ENCODE results near the gene MDM1. TPM values are rescaled to one million over a fixed set of nuclear protein-coding genes. Genes with fewer than 3 reads are reported as not detected.

Gene MDM1
- total and polyA plus RNA-seq, 4 donors = 2.0 to 12.9 (median 5.1) TPM

DNA sequence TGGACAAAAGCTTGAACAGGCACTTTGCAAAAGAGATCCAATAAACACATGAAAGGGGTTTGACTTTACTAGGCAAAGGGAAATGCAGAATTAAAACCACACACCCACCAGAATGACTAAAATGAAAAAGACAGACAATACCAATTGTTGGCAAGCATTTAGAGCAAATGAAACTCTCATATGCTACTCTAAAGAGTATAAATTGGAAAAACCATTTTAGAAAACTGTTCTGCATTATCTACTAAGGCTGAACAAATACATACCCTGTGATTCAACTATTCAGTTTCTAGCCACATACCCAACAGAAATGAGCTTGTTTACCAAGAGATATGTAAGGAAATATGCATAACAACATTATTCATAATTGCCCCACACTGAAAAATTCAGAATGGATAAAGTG, 70.3 kb downstream of the MDM1 start:
- H3K9ac ChIP-seq (ENCODE audit: low read depth in 1 of 2, low read length in 2 of 2) = no peak overlapping the region
- H3K9me3 ChIP-seq (ENCODE audit: control insufficient read depth in 4 of 4, low read length in 3 of 4) = no peaks in the 10 kb centered on the region
- H3K27me3 ChIP-seq (ENCODE audit: control insufficient read depth in 4 of 4, insufficient read depth in 4 of 4, low read length in 3 of 4) = no peaks in the 10 kb centered on the region
- no peaks in the 10 kb centered on the region for H3K4me1 ChIP-seq (ENCODE audit: control insufficient read depth in 4 of 4, insufficient read depth in 4 of 4, low read length in 3 of 4)
- TF ChIP-seq, protein P1, sequence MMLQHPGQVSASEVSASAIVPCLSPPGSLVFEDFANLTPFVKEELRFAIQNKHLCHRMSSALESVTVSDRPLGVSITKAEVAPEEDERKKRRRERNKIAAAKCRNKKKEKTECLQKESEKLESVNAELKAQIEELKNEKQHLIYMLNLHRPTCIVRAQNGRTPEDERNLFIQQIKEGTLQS (IDR thresholded peaks at IDR 0.05) = no peak
- no peak for TF ChIP-seq FOXA1 (IDR thresholded peaks at IDR 0.05)
- TF ChIP-seq JUND (IDR thresholded peaks at IDR 0.05) = no peak
- no peak for TF ChIP-seq MAX (IDR thresholded peaks at IDR 0.05)
- TF ChIP-seq NR2F2 (IDR thresholded peaks at IDR 0.05) = no peak
- TF ChIP-seq YY1 (IDR thresholded peaks at IDR 0.05) = no peak
- TF ChIP-seq REST (IDR thresholded peaks at IDR 0.05) = no peak
- TF ChIP-seq EGR1 (IDR thresholded peaks at IDR 0.05; ENCODE audit: low read depth in 2 of 2) = no peak
- TF ChIP-seq TAF1 (conservative IDR thresholded peaks at IDR 0.05) = no peak
- no peak for TF ChIP-seq RXRA (IDR thresholded peaks at IDR 0.05)
- no peak for TF ChIP-seq HNF4G (IDR thresholded peaks at IDR 0.05)
- TF ChIP-seq FOXA2 (IDR thresholded peaks at IDR 0.05) = no peak
- no peak for TF ChIP-seq SP1 (IDR thresholded peaks at IDR 0.05)
- TF ChIP-seq, protein P2, sequence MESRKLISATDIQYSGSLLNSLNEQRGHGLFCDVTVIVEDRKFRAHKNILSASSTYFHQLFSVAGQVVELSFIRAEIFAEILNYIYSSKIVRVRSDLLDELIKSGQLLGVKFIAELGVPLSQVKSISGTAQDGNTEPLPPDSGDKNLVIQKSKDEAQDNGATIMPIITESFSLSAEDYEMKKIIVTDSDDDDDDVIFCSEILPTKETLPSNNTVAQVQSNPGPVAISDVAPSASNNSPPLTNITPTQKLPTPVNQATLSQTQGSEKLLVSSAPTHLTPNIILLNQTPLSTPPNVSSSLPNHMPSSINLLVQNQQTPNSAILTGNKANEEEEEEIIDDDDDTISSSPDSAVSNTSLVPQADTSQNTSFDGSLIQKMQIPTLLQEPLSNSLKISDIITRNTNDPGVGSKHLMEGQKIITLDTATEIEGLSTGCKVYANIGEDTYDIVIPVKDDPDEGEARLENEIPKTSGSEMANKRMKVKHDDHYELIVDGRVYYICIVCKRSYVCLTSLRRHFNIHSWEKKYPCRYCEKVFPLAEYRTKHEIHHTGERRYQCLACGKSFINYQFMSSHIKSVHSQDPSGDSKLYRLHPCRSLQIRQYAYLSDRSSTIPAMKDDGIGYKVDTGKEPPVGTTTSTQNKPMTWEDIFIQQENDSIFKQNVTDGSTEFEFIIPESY (IDR thresholded peaks at IDR 0.05) = no peak
- TF ChIP-seq, protein P3, sequence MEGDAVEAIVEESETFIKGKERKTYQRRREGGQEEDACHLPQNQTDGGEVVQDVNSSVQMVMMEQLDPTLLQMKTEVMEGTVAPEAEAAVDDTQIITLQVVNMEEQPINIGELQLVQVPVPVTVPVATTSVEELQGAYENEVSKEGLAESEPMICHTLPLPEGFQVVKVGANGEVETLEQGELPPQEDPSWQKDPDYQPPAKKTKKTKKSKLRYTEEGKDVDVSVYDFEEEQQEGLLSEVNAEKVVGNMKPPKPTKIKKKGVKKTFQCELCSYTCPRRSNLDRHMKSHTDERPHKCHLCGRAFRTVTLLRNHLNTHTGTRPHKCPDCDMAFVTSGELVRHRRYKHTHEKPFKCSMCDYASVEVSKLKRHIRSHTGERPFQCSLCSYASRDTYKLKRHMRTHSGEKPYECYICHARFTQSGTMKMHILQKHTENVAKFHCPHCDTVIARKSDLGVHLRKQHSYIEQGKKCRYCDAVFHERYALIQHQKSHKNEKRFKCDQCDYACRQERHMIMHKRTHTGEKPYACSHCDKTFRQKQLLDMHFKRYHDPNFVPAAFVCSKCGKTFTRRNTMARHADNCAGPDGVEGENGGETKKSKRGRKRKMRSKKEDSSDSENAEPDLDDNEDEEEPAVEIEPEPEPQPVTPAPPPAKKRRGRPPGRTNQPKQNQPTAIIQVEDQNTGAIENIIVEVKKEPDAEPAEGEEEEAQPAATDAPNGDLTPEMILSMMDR (IDR thresholded peaks at IDR 0.05; ENCODE audit: low read depth, low read length, missing input control) = no peak
- TF ChIP-seq GABPA (IDR thresholded peaks at IDR 0.05 in 1 of 2, conservative IDR thresholded peaks at IDR 0.05 in 1 of 2) = no peak
- H3K4me3 ChIP-seq (ENCODE audit: low read depth in 1 of 3, low read length in 3 of 3) = no peak overlapping the region
- DNase-seq (ENCODE audit: low spot score) = no peak
- no peaks in the 10 kb centered on the region for H3K36me3 ChIP-seq (ENCODE audit: control insufficient read depth in 4 of 4, insufficient read depth in 3 of 4, low read depth in 1 of 4, low read length in 3 of 4)
- H3K27ac ChIP-seq (ENCODE audit: low read depth in 1 of 2, low read length in 2 of 2) = no peak overlapping the region

DNA sequence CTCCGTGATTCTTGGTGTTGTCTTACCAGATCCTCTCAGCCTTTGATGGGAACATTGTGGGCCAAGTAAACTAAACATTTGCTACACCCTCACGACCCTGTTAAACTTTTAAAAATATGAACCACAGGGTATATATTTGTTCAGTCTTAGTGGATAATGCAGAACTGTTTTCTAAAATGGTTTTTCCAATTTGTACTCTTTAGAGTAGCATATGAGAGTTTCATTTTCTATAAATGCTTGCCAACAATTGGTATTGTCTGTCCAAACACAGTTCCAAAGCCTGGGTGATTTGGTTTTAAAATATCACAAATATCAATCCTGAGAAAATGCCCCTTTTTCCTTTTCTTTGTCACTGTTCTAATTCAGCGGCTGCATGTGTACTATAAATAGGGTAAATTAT, 72.0 kb downstream of the MDM1 start:
- Histone ChIP-seq H3K4me3 (ENCODE audit: low read depth in 1 of 3, low read length in 3 of 3) (no peak overlapping the region), H3K9ac (ENCODE audit: low read depth in 1 of 2, low read length in 2 of 2) (no peak overlapping the region), H3K36me3 (ENCODE audit: control insufficient read depth in 4 of 4, insufficient read depth in 3 of 4, low read depth in 1 of 4, low read length in 3 of 4) (no peaks in the 10 kb centered on the region), H3K27ac (ENCODE audit: low read depth in 1 of 2, low read length in 2 of 2) (no peak overlapping the region), H3K27me3 (ENCODE audit: control insufficient read depth in 4 of 4, insufficient read depth in 4 of 4, low read length in 3 of 4) (no peaks in the 10 kb centered on the region), H3K9me3 (ENCODE audit: control insufficient read depth in 4 of 4, low read length in 3 of 4) (no peaks in the 10 kb centered on the region), H3K4me1 (ENCODE audit: control insufficient read depth in 4 of 4, insufficient read depth in 4 of 4, low read length in 3 of 4) (no peaks in the 10 kb centered on the region)
- 76% methylated on average over 3 of the region's 3 CpGs for WGBS
- DNase-seq (ENCODE audit: low spot score) = no peak
- TF ChIP-seq, protein P2 (IDR thresholded peaks at IDR 0.05) = no peak
- no peak for TF ChIP-seq RAD21 (IDR thresholded peaks at IDR 0.05)
- no peak for TF ChIP-seq HNF4A (conservative IDR thresholded peaks at IDR 0.05)
- no peak for TF ChIP-seq MAX (IDR thresholded peaks at IDR 0.05)
- no peak for TF ChIP-seq TAF1 (conservative IDR thresholded peaks at IDR 0.05)
- no peak for TF ChIP-seq FOXA2 (IDR thresholded peaks at IDR 0.05)
- TF ChIP-seq YY1 (IDR thresholded peaks at IDR 0.05) = no peak
- TF ChIP-seq, protein P3 (IDR thresholded peaks at IDR 0.05; ENCODE audit: low read depth, low read length, missing input control) = no peak
- TF ChIP-seq JUND (IDR thresholded peaks at IDR 0.05) = no peak
- TF ChIP-seq, protein P1 (IDR thresholded peaks at IDR 0.05) = no peak
- no peak for TF ChIP-seq NR2F2 (IDR thresholded peaks at IDR 0.05)
- TF ChIP-seq RXRA (IDR thresholded peaks at IDR 0.05) = no peak
- TF ChIP-seq SP1 (IDR thresholded peaks at IDR 0.05) = no peak
- TF ChIP-seq GABPA (IDR thresholded peaks at IDR 0.05 in 1 of 2, conservative IDR thresholded peaks at IDR 0.05 in 1 of 2) = no peak
- no peak for TF ChIP-seq HNF4G (IDR thresholded peaks at IDR 0.05)
- TF ChIP-seq FOXA1 (IDR thresholded peaks at IDR 0.05) = no peak
